T-cell (primary cell): Measurements from ENCODE around the gene OR51B2. TPM values are rescaled to one million over a fixed set of nuclear protein-coding genes. Genes with fewer than 3 reads are reported as not detected.
"Not testable (repeated sequence)": the region's sequence is repeated elsewhere in the genome, so short reads cannot be mapped to it uniquely, and the experiment has no call there.

Experiments used
- ATAC-seq, 4 experiments: fragments of 200-7000 bp in 3 of 4; fragments of 150-1000 bp in 1 of 4; cut with Tn5 transposase; replicated peaks in 1 of 4; 1 replicate in 3 of 4; 2 replicates in 1 of 4; pipeline ENCODE4 v1.10.0; 2021; ENCODE audit warnings: moderate library complexity in 3 of 4, mild to moderate bottlenecking in 2 of 4, moderate number of reproducible peaks in 1 of 4
- CTCF ChIA-PET, 2 donors: fragments of 300-600 bp; sonication (Branson Sonifier 250); formaldehyde crosslinking; loops; one replicate each; lab custom pipeline; 2022; ENCODE audit warnings: antibody characterized with exemption in 2 of 2; lab: Charles Lee
- POLR2A ChIA-PET, 2 donors: fragments of 300-600 bp; sonication (Branson Sonifier 250); formaldehyde crosslinking; loops; one replicate each; lab custom pipeline; 2022; ENCODE audit warnings: antibody characterized with exemption in 2 of 2; lab: Charles Lee
- DNase-seq, 35 experiments: peaks; one replicate each; pipeline versions ENCODE4 v3.0.0 to v3.0.0-alpha.2; 2013 to 2023
- H3K27ac ChIP-seq: one replicate; pipeline ENCODE4 v1.5.1; 2013; ENCODE audit warnings: low read length
- H3K27me3 ChIP-seq, 2 experiments: replicated peaks in 1 of 2; 1 replicate in 1 of 2; 2 replicates in 1 of 2; pipeline versions ENCODE4 v1.6.1 to v1.7.0; 2013; ENCODE audit warnings: low read length in 1 of 2, mixed read lengths in 1 of 2; ENCODE audit not compliant: control insufficient read depth in 2 of 2, insufficient read depth in 2 of 2; ENCODE audit errors: extremely low read depth in 1 of 2
- H3K36me3 ChIP-seq, 2 donors: 1 replicate in 1 of 2; 2 replicates in 1 of 2; pipeline versions ENCODE4 v1.6.1 to v1.7.0; 2013; ENCODE audit warnings: low read length in 1 of 2; ENCODE audit not compliant: control insufficient read depth in 2 of 2, insufficient read depth in 1 of 2; ENCODE audit errors: extremely low read depth in 1 of 2
- H3K4me1 ChIP-seq, 2 experiments: 1 replicate in 1 of 2; 2 replicates in 1 of 2; pipeline versions ENCODE4 v1.6.1 to v1.7.0; 2013; ENCODE audit warnings: low read length in 2 of 2, mixed read lengths in 1 of 2; ENCODE audit not compliant: insufficient read depth in 2 of 2, control insufficient read depth in 1 of 2; ENCODE audit errors: extremely low read depth in 1 of 2
- H3K4me3 ChIP-seq, 2 donors: 1 replicate in 1 of 2; 2 replicates in 1 of 2; pipeline versions ENCODE4 v1.5.1 to v1.7.0; 2013; ENCODE audit warnings: mild to moderate bottlenecking in 2 of 2, low read length in 1 of 2, moderate library complexity in 1 of 2; ENCODE audit not compliant: control insufficient read depth in 1 of 2; ENCODE audit errors: extremely low read depth in 1 of 2
- H3K9me3 ChIP-seq: 2 replicates; pipeline ENCODE4 v1.7.0; 2013
- H3K27ac Mint-ChIP-seq, 2 donors: one replicate each; pipeline ENCODE4 v1.8.0; 2020 to 2021; ENCODE audit warnings: mild to moderate bottlenecking in 2 of 2, mixed read lengths in 2 of 2
- H3K27me3 Mint-ChIP-seq, 2 donors: one replicate each; pipeline ENCODE4 v1.8.0; 2021 to 2022; ENCODE audit warnings: mixed read lengths in 2 of 2
- H3K36me3 Mint-ChIP-seq: one replicate; pipeline ENCODE4 v1.8.0; 2021; ENCODE audit warnings: mixed read lengths
- H3K4me1 Mint-ChIP-seq, 3 donors: one replicate each; pipeline ENCODE4 v1.8.0; 2020 to 2022; ENCODE audit warnings: mixed read lengths in 3 of 3, mild to moderate bottlenecking in 1 of 3
- H3K4me3 Mint-ChIP-seq, 3 donors: one replicate each; pipeline ENCODE4 v1.8.0; 2020 to 2022; ENCODE audit warnings: mild to moderate bottlenecking in 3 of 3, mixed read lengths in 3 of 3, moderate library complexity in 3 of 3
- H3K9me3 Mint-ChIP-seq, 3 donors: one replicate each; pipeline ENCODE4 v1.8.0; 2020 to 2022; ENCODE audit warnings: mixed read lengths in 3 of 3
- WGBS: methylation state at CpG from one replicate; pipeline ENCODE4 v1.1.5; 2013; ENCODE audit warnings: missing lambda C conversion rate; ENCODE audit not compliant: insufficient coverage; 5-methylcytosine and 5-hydroxymethylcytosine counted together
- total RNA-seq, 35 experiments: library from RNA in 6 of 35; stranded (reverse) in 6 of 35; fragments of 120-200 nt in 1 of 35; gene quantifications; one replicate each; pipeline versions ENCODE4 v1.2.1 to v1.2.4 and lab custom pipeline; 2013 to 2026

The OR51B2 gene
- total RNA-seq, 5 donors from 2014 or later (not counting 1 experiment from before 2014, with no cell fraction given): not detected

DNA sequence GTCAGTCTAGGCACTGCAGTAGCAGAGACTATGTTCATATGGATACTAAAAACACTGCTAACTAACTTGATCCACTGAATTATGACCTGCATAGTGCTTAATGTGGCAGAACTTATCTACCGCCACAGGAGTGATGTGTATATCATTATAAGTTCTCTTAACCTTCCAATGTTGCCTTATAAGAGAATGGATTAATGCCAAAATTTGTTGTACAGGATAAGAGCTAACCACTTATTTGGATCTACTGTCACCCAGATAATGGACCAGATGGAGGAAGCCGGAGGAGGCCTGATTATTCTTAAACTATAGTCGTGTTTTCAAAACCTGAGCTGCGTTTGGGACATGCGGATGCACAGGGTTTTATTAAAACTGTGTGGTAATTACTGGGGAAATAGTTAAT is 20.5 kb downstream of the OR51B2 start:
- Mint-ChIP-seq H3K27ac (no peak overlapping the region), H3K36me3 (no peaks in the 10 kb centered on the region), H3K4me1 (no peaks in the 10 kb centered on the region), H3K9me3 (peaks cover 0 to 7% (median 0%) of the 10 kb centered on the region in 3 donors), H3K4me3 (no peak overlapping the region), H3K27me3 (peaks cover 2 to 8% of the 10 kb centered on the region in 2 donors)
- Histone ChIP-seq H3K4me3 (no peak overlapping the region), H3K4me1 (no peaks in the 10 kb centered on the region), H3K27me3 (no peaks in the 10 kb centered on the region), H3K27ac (no peak overlapping the region), H3K36me3 (no peaks in the 10 kb centered on the region), H3K9me3 (no peaks in the 10 kb centered on the region)
- ChIA-PET CTCF (no interaction called here), POLR2A (interaction anchor here in 1 of 2 donors (0.6 kb wide), 1 partner anchor 1551 kb away, joined by 3 read pairs; no protein-coding TSS in a partner anchor)
- DNase-seq (no peak), ATAC-seq (no peak)
- no CpG with 5 or more reads among the region's 5 CpGs for WGBS

DNA sequence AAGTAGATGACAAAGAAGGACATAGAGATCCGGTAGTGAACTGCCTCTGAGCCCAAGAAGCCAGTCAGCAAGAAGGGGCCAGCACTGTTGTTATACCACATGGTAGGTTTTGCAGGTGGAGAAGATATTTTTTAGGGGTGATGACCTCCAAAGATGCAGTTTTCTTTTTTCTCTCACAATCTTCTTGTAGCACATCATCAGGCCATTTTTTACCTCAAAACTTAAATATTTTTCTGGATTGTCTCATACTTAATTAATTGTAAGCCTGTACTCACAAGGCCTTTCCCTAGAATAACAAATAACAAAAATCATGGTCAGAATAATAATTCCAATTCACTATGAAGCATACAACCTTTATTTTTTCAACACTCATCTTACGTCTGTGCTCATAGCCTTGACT is 22.3 kb downstream of the OR51B2 start, which contains the start of gene OR51B4:
Gene OR51B4, minus strand, starts transcription at position 101 of the 400 bp plus-strand sequence. Its CDS starts 0 bp downstream, at position 101.
- DNase-seq (no peak), ATAC-seq (no peak)
- H3K9me3 ChIP-seq: no peaks in the 10 kb centered on the region
- ChIA-PET POLR2A (no interaction called here), CTCF (no interaction called here)
- H3K36me3 ChIP-seq: no peaks in the 10 kb centered on the region
- H3K27me3 ChIP-seq: no peaks in the 10 kb centered on the region
- H3K27ac ChIP-seq: no peak within 1 kb of the TSS
- H3K4me3 Mint-ChIP-seq: no peak within 1 kb of the TSS
- H3K4me1 Mint-ChIP-seq: no peaks in the 10 kb centered on the region
- H3K9me3 Mint-ChIP-seq: peaks cover 0 to 4% (median 0%) of the 10 kb centered on the region in 3 donors
- no peaks in the 10 kb centered on the region for H3K4me1 ChIP-seq
- no peak within 1 kb of the TSS for H3K27ac Mint-ChIP-seq
- peaks cover 0 to 12% of the 10 kb centered on the region in 2 donors for H3K27me3 Mint-ChIP-seq
- no peaks in the 10 kb centered on the region for H3K36me3 Mint-ChIP-seq
- 100% methylated on average over 1 of the region's 2 CpGs for WGBS
- H3K4me3 ChIP-seq: no peak within 1 kb of the TSS

DNA sequence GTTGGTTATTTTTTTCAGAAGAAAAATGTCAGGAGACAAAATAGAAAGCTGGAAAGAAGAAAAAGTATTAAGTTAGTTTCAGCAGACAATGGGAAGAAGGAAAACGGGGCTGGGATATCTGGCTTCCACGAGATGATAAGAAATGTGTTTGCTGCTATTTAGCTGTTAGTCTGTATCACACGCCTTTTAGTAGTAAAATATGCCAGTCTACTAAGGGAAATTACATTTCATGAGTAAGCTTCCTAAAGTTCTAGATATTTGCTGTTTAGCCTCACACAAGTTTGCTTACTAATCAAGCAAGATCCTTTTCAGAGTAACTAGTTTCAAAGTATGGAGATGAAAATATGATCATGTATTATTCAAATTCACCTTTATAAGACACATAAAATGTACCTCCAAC is 23.8 kb downstream of the OR51B2 start:
- WGBS: 46% methylated on average over 2 of the region's 3 CpGs
- CTCF ChIA-PET: no interaction called here

GRCh38 chr11:5298451-5298850 is 25.6 kb downstream of the OR51B2 start:
- Histone ChIP-seq H3K4me3 (no peak overlapping the region), H3K4me1 (no peaks in the 10 kb centered on the region), H3K27ac (no peak overlapping the region), H3K36me3 (no peaks in the 10 kb centered on the region), H3K9me3 (no peaks in the 10 kb centered on the region), H3K27me3 (no peaks in the 10 kb centered on the region)
- 100% methylated on average over 1 of the region's 1 CpG for WGBS
- Mint-ChIP-seq H3K36me3 (no peaks in the 10 kb centered on the region), H3K4me1 (no peaks in the 10 kb centered on the region), H3K27me3 (peaks cover 0 to 12% of the 10 kb centered on the region in 2 donors), H3K27ac (no peak overlapping the region), H3K9me3 (peaks cover 0 to 4% (median 0%) of the 10 kb centered on the region in 3 donors), H3K4me3 (no peak overlapping the region)
- DNase-seq (no peak), ATAC-seq (no peak)
- POLR2A ChIA-PET: no interaction called here
- CTCF ChIA-PET: no interaction called here

More for the DNA sequence above, 23.8 kb downstream of the OR51B2 start:
- no peak overlapping the region for H3K27ac ChIP-seq
- Mint-ChIP-seq H3K9me3 (peaks cover 0 to 4% (median 0%) of the 10 kb centered on the region in 3 donors), H3K27ac (no peak overlapping the region), H3K4me1 (no peaks in the 10 kb centered on the region), H3K4me3 (no peak overlapping the region), H3K36me3 (no peaks in the 10 kb centered on the region), H3K27me3 (peaks cover 0 to 12% of the 10 kb centered on the region in 2 donors)
- no peak for ATAC-seq
- H3K4me3 ChIP-seq: no peak overlapping the region
- no peaks in the 10 kb centered on the region for H3K36me3 ChIP-seq
- no peaks in the 10 kb centered on the region for H3K4me1 ChIP-seq
- H3K27me3 ChIP-seq: no peaks in the 10 kb centered on the region
- POLR2A ChIA-PET: no interaction called here
- no peak for DNase-seq
- no peaks in the 10 kb centered on the region for H3K9me3 ChIP-seq

DNA sequence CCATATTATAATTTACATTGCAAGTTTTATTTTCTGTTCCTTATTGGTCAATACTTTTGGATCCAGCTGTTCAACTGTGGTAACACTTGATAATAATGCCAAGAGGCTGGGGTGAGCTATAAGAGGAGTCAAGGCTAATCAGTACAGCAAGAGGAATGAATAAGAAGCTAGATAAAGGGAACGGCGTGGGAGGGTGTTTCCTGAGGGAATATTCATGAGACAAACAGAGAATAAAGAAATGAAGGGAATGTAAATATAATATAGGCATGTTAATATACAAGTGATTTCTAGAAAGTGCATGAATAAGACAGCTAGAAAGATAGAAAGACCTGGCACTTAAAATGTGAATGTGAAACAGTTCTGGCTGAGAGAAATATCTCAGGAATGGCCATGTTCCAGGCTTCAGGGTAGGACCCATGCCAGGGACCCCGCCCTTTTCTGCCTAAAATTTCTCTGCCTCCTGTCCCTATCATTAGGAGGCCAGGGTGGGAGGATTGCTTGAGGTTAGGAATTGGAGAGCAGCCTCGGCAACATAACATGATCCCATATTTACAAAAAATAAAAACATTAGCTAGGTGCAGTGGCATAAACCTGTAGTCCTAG is 26.3 kb downstream of the OR51B2 start:
- Histone ChIP-seq H3K9me3 (no peaks in the 10 kb centered on the region), H3K27ac (no peak overlapping the region), H3K36me3 (no peaks in the 10 kb centered on the region), H3K4me1 (no peaks in the 10 kb centered on the region), H3K4me3 (no peak overlapping the region), H3K27me3 (no peaks in the 10 kb centered on the region)
- Mint-ChIP-seq H3K4me1 (no peaks in the 10 kb centered on the region), H3K27ac (no peak overlapping the region), H3K4me3 (no peak overlapping the region), H3K27me3 (peaks cover 0 to 12% of the 10 kb centered on the region in 2 donors), H3K9me3 (peaks cover 0 to 8% (median 0%) of the 10 kb centered on the region in 3 donors), H3K36me3 (no peaks in the 10 kb centered on the region)
- ATAC-seq (no peak), DNase-seq (no peak)
- CTCF ChIA-PET: no interaction called here
- 79% methylated on average over 2 of the region's 4 CpGs for WGBS
- POLR2A ChIA-PET: no interaction called here

GRCh38 chr11:5294342-5294995 is 29.6 kb downstream of the OR51B2 start:
- 93% methylated on average over 32 of the region's 41 CpGs for WGBS
- CTCF ChIA-PET: not testable (repeated sequence)

More at GRCh38 chr11:5294342-5294995, 29.6 kb downstream of the OR51B2 start:
- H3K4me1 Mint-ChIP-seq, H3K9me3 ChIP-seq, H3K27me3 Mint-ChIP-seq, H3K27ac ChIP-seq, ATAC-seq, H3K4me3 ChIP-seq, H3K4me1 ChIP-seq, POLR2A ChIA-PET, H3K9me3 Mint-ChIP-seq, H3K4me3 Mint-ChIP-seq, H3K27ac Mint-ChIP-seq, DNase-seq, H3K27me3 ChIP-seq, H3K36me3 Mint-ChIP-seq, H3K36me3 ChIP-seq: not testable (repeated sequence)
